H9 (cell line): Measurements from ENCODE around the gene GTF2A1L. TPM values are rescaled to one million over a fixed set of nuclear protein-coding genes. Genes with fewer than 3 reads are reported as not detected.

ENCODE experiments used
- DNase-seq: peaks from one replicate; pipeline ENCODE4 v3.0.0-alpha.2; 2017
- H2AFZ ChIP-seq: one replicate; pipeline ENCODE4 v1.6.1; 2013; ENCODE audit warnings: mild to moderate bottlenecking, low read length, control low read depth, moderate library complexity
- H2AK5ac ChIP-seq: 2 replicates; pipeline ENCODE4 v1.6.1; 2013; ENCODE audit warnings: low read length, control low read depth, mixed read lengths; ENCODE audit not compliant: insufficient read length
- H2BK120ac ChIP-seq: one replicate; pipeline ENCODE4 v1.6.1; 2013; ENCODE audit warnings: low read depth, mild to moderate bottlenecking, low read length, control low read depth, inconsistent platforms; ENCODE audit not compliant: poor library complexity, severe bottlenecking
- H2BK12ac ChIP-seq: 2 replicates; pipeline ENCODE4 v1.6.1; 2013; ENCODE audit warnings: low read length, control low read depth, mixed read lengths, low read depth; ENCODE audit not compliant: insufficient read length
- H2BK15ac ChIP-seq: 2 replicates; pipeline ENCODE4 v1.6.1; 2013; ENCODE audit warnings: low read depth, low read length, control low read depth
- H2BK20ac ChIP-seq: one replicate; pipeline ENCODE4 v1.6.1; 2013; ENCODE audit warnings: low read depth, mild to moderate bottlenecking, low read length, control low read depth, inconsistent platforms; ENCODE audit not compliant: poor library complexity, severe bottlenecking
- H2BK5ac ChIP-seq: 2 replicates; pipeline ENCODE4 v1.6.1; 2013; ENCODE audit warnings: low read length, control low read depth, mixed read lengths; ENCODE audit not compliant: insufficient read length
- H3K14ac ChIP-seq: 2 replicates; pipeline ENCODE4 v1.6.1; 2013; ENCODE audit warnings: low read length, control low read depth; ENCODE audit not compliant: insufficient read depth
- H3K18ac ChIP-seq: 2 replicates; pipeline ENCODE4 v1.6.1; 2013; ENCODE audit warnings: low read depth, mild to moderate bottlenecking, mixed read lengths, low read length, control low read depth; ENCODE audit not compliant: insufficient read length
- H3K23ac ChIP-seq: 2 replicates; pipeline ENCODE4 v1.6.1; 2013; ENCODE audit warnings: low read length, control low read depth, mixed read lengths, low read depth; ENCODE audit not compliant: insufficient read length
- H3K23me2 ChIP-seq: 2 replicates; pipeline ENCODE4 v1.6.1; 2013; ENCODE audit warnings: low read depth, mild to moderate bottlenecking, mixed read lengths, low read length, control low read depth; ENCODE audit not compliant: insufficient read length, poor library complexity, severe bottlenecking
- H3K27ac ChIP-seq: 2 replicates; pipeline ENCODE4 v1.5.1; 2013; ENCODE audit warnings: low read length, control low read depth, mixed read lengths, low read depth; ENCODE audit not compliant: insufficient read length
- H3K27me3 ChIP-seq: 2 replicates; pipeline ENCODE4 v1.6.1; 2013; ENCODE audit warnings: low read length, control low read depth, inconsistent platforms; ENCODE audit not compliant: insufficient read depth
- H3K4ac ChIP-seq: 2 replicates; pipeline ENCODE4 v1.6.1; 2013; ENCODE audit warnings: low read depth, mild to moderate bottlenecking, control low read depth, inconsistent platforms, low read length, moderate library complexity
- H3K4me1 ChIP-seq: 2 replicates; pipeline ENCODE4 v1.6.1; 2013; ENCODE audit warnings: low read length, control low read depth, inconsistent platforms; ENCODE audit not compliant: insufficient read depth
- H3K4me2 ChIP-seq: 2 replicates; pipeline ENCODE4 v1.6.1; 2013; ENCODE audit warnings: low read length, control low read depth, mixed read lengths; ENCODE audit not compliant: insufficient read length, insufficient read depth
- H3K56ac ChIP-seq: 2 replicates; pipeline ENCODE4 v1.6.1; 2013; ENCODE audit warnings: low read depth, mild to moderate bottlenecking, mixed read lengths, low read length, control low read depth; ENCODE audit not compliant: insufficient read length
- H3K79me1 ChIP-seq: 2 replicates; pipeline ENCODE4 v1.6.1; 2013; ENCODE audit warnings: low read depth, mild to moderate bottlenecking, moderate library complexity, low read length, control low read depth, inconsistent platforms; ENCODE audit not compliant: insufficient read depth, poor library complexity, severe bottlenecking
- H3K79me2 ChIP-seq: 2 replicates; pipeline ENCODE4 v1.6.1; 2013; ENCODE audit warnings: low read length, control low read depth, inconsistent platforms; ENCODE audit not compliant: insufficient read depth
- H3K9ac ChIP-seq: 2 replicates; pipeline ENCODE4 v1.6.1; 2013; ENCODE audit warnings: low read length, control low read depth, mixed read lengths; ENCODE audit not compliant: insufficient read length; ENCODE audit errors: extremely low read depth
- H3K9me3 ChIP-seq: one replicate; pipeline ENCODE4 v1.6.1; 2013; ENCODE audit warnings: low read depth, low read length, inconsistent platforms; ENCODE audit not compliant: control insufficient read depth
- H3T11ph ChIP-seq: one replicate; pipeline ENCODE4 v1.6.1; 2013; ENCODE audit warnings: mild to moderate bottlenecking, low read length, control low read depth, inconsistent platforms
- H4K20me1 ChIP-seq: one replicate; pipeline ENCODE4 v1.6.1; 2013; ENCODE audit not compliant: control insufficient read depth, insufficient read length, insufficient read depth
- H4K5ac ChIP-seq: 2 replicates; pipeline ENCODE4 v1.6.1; 2013; ENCODE audit warnings: low read depth, mild to moderate bottlenecking, mixed read lengths, low read length, control low read depth; ENCODE audit not compliant: insufficient read length
- H4K8ac ChIP-seq: replicated peaks from 2 replicates; pipeline ENCODE4 v1.6.1; 2013; ENCODE audit warnings: low read length, control low read depth, mixed read lengths, low read depth; ENCODE audit not compliant: insufficient read length
- H4K91ac ChIP-seq: 2 replicates; pipeline ENCODE4 v1.6.1; 2013; ENCODE audit warnings: low read depth, mild to moderate bottlenecking, moderate library complexity, mixed read lengths, low read length, control low read depth; ENCODE audit not compliant: insufficient read length
- H3K27ac Mint-ChIP-seq, 3 experiments: 2 replicates in 2 of 3; 3 replicates in 1 of 3; pipeline ENCODE4 v1.8.0; 2020 to 2021; ENCODE audit warnings: mixed read lengths in 3 of 3, mild to moderate bottlenecking in 1 of 3, moderate library complexity in 1 of 3
- H3K27me3 Mint-ChIP-seq: 2 replicates; pipeline ENCODE4 v1.8.0; 2021; ENCODE audit warnings: low read depth, mild to moderate bottlenecking, moderate library complexity, mixed read lengths
- H3K36me3 Mint-ChIP-seq, 3 experiments: 2 replicates in 2 of 3; 3 replicates in 1 of 3; pipeline ENCODE4 v1.8.0; 2020 to 2021; ENCODE audit warnings: low read depth in 3 of 3, mixed read lengths in 3 of 3; ENCODE audit not compliant: insufficient read depth in 1 of 3
- H3K4me1 Mint-ChIP-seq, 2 experiments: 2 replicates each; pipeline ENCODE4 v1.8.0; 2020; ENCODE audit warnings: mixed read lengths in 2 of 2
- H3K4me3 Mint-ChIP-seq, 2 experiments: 2 replicates in 1 of 2; 3 replicates in 1 of 2; pipeline ENCODE4 v1.8.0; 2020 to 2021; ENCODE audit warnings: mild to moderate bottlenecking in 2 of 2, mixed read lengths in 2 of 2, moderate library complexity in 1 of 2
- H3K9me3 Mint-ChIP-seq, 2 experiments: 2 replicates in 1 of 2; 3 replicates in 1 of 2; pipeline ENCODE4 v1.8.0; 2020; ENCODE audit warnings: mild to moderate bottlenecking in 2 of 2, mixed read lengths in 2 of 2, moderate library complexity in 1 of 2
- WGBS: extraction: QIAGEN DNeasy Blood & Tissue Kit; methylation state at CpG from one replicate; pipeline ENCODE4 v1.1.7; 2013; ENCODE audit warnings: missing lambda C conversion rate, low lambda C conversion rate, mixed read lengths; ENCODE audit not compliant: insufficient read length; ENCODE audit errors: extremely low coverage; 5-methylcytosine and 5-hydroxymethylcytosine counted together
- total RNA-seq: library from RNA; stranded (reverse); gene quantifications from 2 replicates; pipeline ENCODE4 v1.2.1, GENCODE V29; 2021
- TF ChIP-seq, protein P1 (sequence below): fragments of 200-600 bp; sonication (generic); conservative IDR thresholded peaks from 3 replicates; pipeline ENCODE4 v1.8.0; 2021; ENCODE audit warnings: antibody characterized with exemption, mild to moderate bottlenecking

Gene GTF2A1L
- total RNA-seq, 1 experiment from 2014 or later, result not detected

- Mint-ChIP-seq H3K9me3 (peaks cover 8 to 9% of the 10 kb centered on the region in 2 experiments; a peak in 4 of 5 replicates), H3K36me3 (peaks cover 0 to 5% (median 2%) of the 10 kb centered on the region in 3 experiments; a peak in 2 of 7 replicates), H3K4me1 (no peaks in the 10 kb centered on the region), H3K4me3 (no peak overlapping the region), H3K27me3 (no peaks in the 10 kb centered on the region), H3K27ac (no peak overlapping the region)
- H3K9me3 ChIP-seq, result no peaks in the 10 kb centered on the region
- H3K23me2 ChIP-seq, result no peaks in the 10 kb centered on the region
- WGBS, result no CpG with 5 or more reads among the region's 2 CpGs
- no peak overlapping the region for H2BK5ac ChIP-seq
- H3K4ac ChIP-seq, result no peak overlapping the region
- no peak overlapping the region for H4K5ac ChIP-seq
- H3K27ac ChIP-seq, result no peak overlapping the region
- H3K79me1 ChIP-seq, result no peaks in the 10 kb centered on the region
- H4K20me1 ChIP-seq, result no peaks in the 10 kb centered on the region
- no peaks in the 10 kb centered on the region for H3K79me2 ChIP-seq
- no peak overlapping the region for H3K9ac ChIP-seq
- TF ChIP-seq, protein P1, sequence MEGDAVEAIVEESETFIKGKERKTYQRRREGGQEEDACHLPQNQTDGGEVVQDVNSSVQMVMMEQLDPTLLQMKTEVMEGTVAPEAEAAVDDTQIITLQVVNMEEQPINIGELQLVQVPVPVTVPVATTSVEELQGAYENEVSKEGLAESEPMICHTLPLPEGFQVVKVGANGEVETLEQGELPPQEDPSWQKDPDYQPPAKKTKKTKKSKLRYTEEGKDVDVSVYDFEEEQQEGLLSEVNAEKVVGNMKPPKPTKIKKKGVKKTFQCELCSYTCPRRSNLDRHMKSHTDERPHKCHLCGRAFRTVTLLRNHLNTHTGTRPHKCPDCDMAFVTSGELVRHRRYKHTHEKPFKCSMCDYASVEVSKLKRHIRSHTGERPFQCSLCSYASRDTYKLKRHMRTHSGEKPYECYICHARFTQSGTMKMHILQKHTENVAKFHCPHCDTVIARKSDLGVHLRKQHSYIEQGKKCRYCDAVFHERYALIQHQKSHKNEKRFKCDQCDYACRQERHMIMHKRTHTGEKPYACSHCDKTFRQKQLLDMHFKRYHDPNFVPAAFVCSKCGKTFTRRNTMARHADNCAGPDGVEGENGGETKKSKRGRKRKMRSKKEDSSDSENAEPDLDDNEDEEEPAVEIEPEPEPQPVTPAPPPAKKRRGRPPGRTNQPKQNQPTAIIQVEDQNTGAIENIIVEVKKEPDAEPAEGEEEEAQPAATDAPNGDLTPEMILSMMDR, result no peak
- DNase-seq, result no peak
- no peak overlapping the region for H4K91ac ChIP-seq
- no peak overlapping the region for H2BK120ac ChIP-seq
- H3K4me2 ChIP-seq, result no peak overlapping the region
- no peak overlapping the region for H2AK5ac ChIP-seq
- H3K14ac ChIP-seq, result no peak overlapping the region
- H2BK20ac ChIP-seq, result no peak overlapping the region
- no peak overlapping the region for H4K8ac ChIP-seq
- no peak overlapping the region for H3T11ph ChIP-seq
- H3K27me3 ChIP-seq, result no peaks in the 10 kb centered on the region
- H2BK12ac ChIP-seq, result no peak overlapping the region
- H3K4me1 ChIP-seq, result no peaks in the 10 kb centered on the region
- H2AFZ ChIP-seq, result no peak overlapping the region
- no peak overlapping the region for H3K23ac ChIP-seq
- no peak overlapping the region for H3K56ac ChIP-seq
- H3K18ac ChIP-seq, result no peak overlapping the region
- no peak overlapping the region for H2BK15ac ChIP-seq
Measured at GRCh38 chr2:48635786-48636185, 18.1 kb downstream of the GTF2A1L start.
